Right renal pelvis (tissue), 4 donors: ENCODE measurements around the gene PLA1A. TPM values are rescaled to one million over a fixed set of nuclear protein-coding genes. Genes with fewer than 3 reads are reported as not detected.
A peak's percentile ranks its signal among the peaks of the same experiment; 100 is the strongest.
"Not testable (repeated sequence)": the region's sequence is repeated elsewhere in the genome, so short reads cannot be mapped to it uniquely, and the experiment has no call there.

Experiments
- DNase-seq, 4 donors: peaks; one replicate each; pipeline ENCODE4 v3.0.0-alpha.2; 2013; ENCODE audit warnings: low read depth in 4 of 4, low spot score in 3 of 4, missing footprints in 1 of 4
- polyA plus RNA-seq, 4 donors: library from polyadenylated mRNA; unstranded; fragments of 120-200 nt; gene quantifications; one replicate each; pipeline ENCODE4 v1.2.1, GENCODE V29; 2013; ENCODE audit not compliant: insufficient read length in 4 of 4

The PLA1A gene, protein sequence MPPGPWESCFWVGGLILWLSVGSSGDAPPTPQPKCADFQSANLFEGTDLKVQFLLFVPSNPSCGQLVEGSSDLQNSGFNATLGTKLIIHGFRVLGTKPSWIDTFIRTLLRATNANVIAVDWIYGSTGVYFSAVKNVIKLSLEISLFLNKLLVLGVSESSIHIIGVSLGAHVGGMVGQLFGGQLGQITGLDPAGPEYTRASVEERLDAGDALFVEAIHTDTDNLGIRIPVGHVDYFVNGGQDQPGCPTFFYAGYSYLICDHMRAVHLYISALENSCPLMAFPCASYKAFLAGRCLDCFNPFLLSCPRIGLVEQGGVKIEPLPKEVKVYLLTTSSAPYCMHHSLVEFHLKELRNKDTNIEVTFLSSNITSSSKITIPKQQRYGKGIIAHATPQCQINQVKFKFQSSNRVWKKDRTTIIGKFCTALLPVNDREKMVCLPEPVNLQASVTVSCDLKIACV
- 1 to 10 TPM; 6.3 to 8.2 (median 7.7) TPM for polyA plus RNA-seq

DNA sequence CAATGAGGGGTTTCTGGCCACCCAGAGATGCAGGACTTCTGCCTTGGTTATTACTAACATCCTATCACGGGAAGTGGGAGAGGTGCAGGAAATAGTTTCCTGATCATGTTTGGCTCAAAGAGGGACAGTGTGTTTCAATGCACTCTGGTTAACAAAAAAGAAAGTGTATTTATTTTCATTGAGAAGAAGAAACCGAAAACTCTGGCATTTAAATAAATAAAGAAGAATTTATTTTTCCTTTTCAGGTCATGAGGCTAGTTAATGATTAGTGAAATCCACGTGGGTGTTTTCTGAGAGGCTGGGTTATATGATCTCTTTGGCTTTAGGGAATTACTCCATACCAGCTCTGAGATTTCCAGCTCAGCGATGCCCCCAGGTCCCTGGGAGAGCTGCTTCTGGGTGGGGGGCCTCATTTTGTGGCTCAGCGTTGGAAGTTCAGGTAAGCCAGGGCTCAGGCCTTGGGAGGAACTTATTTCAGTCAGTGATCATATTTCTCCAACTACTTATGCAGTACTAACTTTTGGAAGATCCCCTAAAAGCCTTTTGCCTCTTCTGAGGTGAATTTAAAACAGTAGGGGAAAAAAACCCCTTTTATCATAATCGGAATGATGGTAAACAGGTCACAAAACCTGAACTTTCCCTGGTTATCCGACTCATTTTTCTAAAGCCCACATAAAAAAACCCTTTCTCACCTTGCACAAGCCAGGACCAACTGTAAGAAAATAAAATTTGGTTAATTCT is at the start of gene PLA1A:
PLA1A (plus strand) TSS at position 338 of the 741 bp plus-strand sequence; CDS start at position 367, 29 bp downstream.
- peak; percentile 20 to 52 (median 34) for DNase-seq

DNA sequence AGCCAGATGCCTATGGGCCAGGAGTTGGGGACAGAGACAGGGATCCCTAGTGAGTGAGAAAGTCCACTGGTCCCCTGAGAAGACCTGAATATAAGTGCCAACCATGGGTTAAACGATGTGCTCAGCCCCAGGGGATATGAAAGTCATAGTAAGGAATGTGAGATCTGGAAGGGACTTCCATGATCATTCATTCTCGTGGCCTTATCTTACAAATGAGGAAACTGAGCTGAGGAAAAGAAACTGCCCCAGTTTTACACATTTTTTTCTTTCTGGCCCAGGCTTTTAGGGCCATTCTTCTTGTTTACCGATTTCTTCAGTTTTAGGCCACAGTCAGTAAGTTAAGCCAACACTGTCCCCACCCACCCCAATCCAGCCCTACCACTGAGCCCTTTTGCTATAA is 49.3 kb upstream of the PLA1A start:
- no peak for DNase-seq

DNA sequence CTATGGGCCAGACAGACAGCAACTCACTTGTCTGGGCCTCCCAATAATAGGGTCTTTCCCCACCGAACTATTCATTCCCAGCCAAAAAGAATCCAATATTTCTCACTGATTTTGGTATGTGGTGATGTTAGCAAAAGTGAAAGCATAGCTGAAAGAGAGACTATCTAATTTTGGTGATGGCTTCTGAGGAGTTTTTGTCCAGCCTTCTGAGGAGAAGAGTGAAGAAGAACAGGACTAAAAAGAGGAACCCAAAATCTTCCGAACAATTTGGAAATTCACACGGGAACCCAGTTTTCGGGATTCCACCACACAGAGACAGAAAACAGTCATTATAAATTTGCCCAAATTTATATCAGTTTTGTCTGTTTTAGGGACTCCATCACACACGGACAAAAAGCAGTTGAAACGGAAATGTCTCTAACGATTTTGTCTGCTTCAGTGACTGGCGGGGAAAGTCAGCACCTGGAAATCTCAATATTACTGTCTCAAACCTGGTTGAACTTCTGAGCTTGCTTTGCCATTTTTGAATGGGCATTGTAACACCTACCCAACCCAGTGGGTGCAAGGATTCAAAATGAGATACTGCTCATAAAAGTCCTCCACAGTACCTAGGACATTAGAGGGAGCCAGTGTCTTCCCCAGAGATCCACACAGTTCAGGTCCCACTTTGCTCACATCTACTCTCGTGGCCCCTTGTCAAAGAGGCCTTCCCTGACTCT is 47.3 kb upstream of the PLA1A start:
- no peak for DNase-seq

DNA sequence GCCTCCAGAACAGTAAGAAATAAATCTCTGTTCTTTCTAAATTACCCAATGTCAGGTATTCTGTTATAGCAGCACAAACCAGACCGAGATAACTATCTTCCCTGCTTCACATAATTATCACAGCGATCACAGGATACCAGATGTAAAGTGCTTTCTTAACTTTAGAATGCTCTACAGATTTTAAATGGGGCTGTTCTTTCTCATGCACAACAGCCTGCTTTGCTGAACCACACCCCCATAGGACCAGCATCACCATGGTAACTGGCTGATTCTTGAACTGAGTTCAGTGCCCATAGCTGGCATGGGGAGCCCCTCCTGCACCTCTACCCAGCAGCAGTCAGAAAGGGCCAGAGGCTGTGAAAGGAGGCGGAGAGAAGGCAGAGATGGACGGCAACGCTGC is 46.1 kb upstream of the PLA1A start:
- DNase-seq = no peak

DNA sequence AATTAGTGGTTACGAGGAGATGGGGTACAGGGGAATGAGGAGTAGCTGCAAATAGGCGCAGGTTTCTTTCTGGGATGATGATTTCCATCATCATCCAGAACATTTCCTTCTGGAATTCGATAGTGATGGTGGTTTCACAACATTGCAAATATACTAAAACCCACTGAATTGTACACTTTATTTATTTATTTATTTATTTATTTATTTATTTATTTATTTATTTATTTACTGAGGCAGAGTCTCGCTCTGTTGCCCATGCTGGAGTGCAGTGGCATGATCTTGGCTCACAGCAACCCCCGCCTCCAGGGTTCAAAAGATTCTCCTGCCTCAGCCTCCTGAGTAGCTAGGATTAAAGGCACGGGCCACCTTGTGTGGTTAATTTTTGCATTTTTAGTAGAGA is 44.8 kb upstream of the PLA1A start:
- not testable (repeated sequence) for DNase-seq

DNA sequence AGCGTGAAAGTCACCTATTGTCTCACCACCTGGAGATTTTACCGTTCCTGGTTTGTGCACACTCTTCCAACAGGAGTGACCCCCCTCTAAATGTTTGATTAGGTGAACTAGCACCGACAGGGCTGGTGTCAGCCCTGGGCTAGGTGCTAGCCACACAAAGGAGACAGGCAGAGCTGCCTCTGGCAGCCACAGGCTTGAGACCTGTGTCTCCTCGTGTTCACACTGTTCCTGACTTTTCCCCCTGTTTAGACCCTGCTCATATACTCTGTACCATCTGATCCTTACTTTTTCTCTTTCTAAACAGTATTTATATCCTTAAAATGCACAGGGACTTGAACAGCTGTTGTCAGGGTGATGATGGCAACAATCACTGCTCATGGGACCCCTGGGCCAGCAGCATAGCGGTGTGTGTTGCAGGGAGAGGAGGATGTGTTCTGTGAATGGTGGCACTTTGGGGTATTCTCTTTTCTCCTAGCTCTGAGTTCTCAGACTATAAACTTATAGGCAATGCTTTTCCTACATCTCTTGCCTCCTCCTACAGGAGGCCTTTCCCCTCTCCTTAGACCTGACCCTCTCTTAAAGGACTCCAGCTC is 43.8 kb upstream of the PLA1A start:
- no peak for DNase-seq

DNA sequence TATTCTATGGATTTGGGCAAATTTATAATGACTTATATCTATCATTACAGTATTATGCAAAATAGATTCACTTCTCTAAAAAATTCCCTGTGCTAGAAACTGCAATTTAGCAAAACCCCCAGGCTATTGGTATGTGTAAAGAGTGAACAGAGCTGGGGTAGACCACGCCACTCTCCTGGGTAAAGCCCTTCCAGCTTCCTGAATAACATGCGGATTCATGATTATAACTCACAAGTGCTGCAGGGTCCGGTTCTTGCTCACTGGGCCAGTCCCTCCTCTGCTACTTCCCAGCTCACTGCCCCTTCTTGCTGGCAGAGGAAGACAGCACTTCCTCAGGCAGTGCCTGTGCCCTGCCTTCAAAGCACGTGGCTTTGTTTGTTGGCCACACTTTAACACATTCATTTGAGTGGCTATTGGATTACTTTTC is 42.4 kb upstream of the PLA1A start:
- no peak for DNase-seq

DNA sequence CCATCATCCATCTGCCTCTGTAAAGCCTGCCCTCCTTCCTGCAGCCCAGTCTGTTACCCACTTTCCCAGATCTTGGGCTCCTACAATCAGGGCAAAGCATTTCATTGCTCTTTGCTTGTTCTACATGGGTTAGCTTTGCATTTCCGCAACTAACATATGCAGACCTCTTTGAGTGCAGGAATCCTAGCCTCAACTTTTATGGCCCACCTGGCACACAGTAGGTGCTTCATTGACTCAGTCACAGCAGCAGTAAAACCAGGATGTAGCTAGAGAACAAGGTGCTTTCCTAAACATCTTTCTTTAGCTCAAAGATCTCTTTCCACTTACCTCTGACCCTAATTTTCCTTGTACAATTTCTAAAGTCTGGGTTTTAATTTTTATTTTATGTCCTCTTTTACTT is 41.8 kb upstream of the PLA1A start:
- no peak for DNase-seq

DNA sequence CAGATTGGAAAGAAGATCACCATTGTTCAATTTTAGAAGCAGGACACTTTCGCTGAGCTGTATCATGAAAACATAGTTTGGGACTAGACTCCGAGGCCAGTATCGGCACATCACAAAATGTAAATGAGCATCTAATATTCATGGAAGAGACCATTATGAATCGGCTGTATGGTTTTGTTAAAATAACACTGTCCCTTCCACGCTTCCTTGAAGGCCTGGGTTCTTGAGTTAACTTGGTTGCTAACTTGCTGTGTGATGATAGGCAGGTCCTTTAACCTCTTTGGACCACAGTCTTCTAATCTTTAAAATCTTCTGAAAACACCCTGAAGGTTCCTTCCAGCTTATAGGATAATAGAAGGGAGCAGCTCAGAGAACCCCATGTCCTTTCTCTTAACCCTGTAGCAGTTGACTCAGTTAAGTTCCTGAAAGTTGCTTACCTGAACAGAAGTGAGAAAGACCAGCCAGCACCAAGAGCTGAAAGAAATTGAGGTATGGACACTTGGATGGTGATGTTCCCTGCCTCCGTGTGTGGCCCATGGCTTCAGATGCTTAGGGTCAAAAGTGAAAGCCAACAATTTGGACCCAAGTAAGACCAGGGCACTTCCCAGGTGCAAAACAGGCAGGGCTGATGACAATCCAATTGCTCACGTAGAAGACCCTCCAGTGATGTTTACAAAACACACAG is 40.4 kb upstream of the PLA1A start:
- no peak for DNase-seq

DNA sequence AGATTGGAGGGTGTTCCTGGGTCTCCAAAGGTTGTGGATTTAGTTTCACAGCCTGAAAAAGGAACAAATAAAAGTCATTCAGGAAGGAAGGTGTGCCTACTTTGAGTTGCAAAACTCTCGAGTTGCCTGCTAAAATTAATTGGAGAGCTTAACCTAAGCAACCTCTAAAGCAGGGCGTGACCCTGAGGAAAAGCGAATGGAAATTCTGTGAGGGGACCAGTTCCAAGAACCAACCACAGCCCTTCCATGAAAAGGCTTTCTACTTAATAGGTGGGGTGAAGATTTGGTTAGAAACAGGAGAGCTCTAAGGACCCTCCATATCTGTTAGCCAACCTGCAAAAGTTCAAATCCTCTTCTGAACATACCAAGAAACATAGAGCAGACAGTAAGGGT is 39.8 kb upstream of the PLA1A start:
- no peak for DNase-seq

DNA sequence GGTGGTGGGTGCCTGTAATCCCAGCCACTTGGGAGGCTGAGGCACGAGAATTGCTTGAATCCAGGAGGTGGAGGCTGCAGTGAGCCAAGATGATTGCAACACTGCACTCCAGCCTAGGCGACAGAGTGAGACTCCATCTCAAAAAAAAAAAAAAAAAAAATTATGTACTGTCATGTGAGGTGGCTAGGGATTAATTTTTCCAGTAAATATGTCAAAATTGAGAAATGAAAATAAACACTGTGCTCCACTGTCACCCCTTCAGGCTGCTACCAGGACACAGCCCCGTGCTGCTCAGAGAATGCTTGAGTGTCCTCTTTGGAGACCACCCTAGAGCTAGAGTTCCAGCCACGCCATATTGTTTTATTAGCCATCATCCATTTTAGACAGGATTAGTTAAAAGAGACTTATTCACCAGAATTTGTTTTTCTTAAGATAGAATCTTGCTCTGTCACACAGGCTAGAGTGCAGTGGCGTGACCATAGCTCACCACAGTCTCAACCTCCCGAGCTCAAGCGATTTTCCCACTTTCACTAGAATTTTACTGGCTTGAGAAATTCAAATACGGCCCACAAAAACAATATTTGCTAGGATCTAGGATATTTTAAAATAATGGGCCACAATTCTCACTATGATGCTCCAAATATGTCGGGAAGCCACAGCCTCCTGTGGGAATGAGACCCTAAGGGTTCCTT is 38.9 kb upstream of the PLA1A start:
- no peak for DNase-seq

DNA sequence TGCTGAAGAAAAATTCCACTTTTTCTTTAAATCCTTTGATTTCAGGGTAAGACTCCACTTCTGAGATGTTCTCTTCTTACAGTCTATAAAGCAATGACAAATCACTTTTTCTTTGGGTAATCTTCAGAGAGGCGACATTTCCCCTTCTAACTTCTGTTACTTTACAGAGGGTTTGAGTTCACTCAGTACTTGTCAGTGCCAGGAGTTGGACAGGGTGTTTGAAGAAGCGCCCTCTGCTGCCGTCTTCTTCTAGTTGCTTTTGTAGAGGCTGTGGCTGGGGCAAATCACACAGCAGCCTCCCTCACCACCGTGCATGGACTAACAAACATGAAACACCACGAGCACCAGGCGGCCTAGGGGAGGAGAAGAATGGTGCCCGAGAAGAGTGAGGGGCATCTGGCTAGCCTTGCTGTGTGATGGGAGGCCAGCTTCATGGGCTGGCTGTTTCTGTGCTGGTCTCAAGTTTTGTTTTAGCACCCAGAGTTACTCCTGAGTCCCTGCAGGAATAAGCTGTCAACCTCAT is 38.2 kb upstream of the PLA1A start, which contains the start of gene CD80:
CD80 (minus strand) TSS at position 174 of the 523 bp plus-strand sequence. CDS start 1,886 bp downstream, outside the sequence.
- no peak for DNase-seq

DNA sequence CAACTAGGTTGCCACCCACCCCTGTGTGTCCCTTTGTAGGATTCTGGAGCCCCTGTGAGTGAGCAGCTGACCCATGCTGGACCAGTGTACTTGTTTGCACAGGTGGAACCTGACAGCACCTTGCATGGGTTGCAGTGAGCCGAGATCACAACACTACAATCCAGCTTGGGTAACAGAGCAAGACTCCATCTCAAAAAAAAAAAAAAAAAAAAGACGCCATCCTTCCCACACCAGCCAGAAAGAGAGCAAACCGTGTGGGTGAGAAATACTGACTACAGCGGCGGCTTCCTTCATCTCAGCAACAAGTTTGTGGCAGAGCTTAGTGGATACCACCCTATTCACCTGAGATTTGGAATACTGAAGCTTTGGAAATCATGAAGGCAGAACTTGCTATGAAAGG is 37.5 kb upstream of the PLA1A start:
- DNase-seq = no peak

DNA sequence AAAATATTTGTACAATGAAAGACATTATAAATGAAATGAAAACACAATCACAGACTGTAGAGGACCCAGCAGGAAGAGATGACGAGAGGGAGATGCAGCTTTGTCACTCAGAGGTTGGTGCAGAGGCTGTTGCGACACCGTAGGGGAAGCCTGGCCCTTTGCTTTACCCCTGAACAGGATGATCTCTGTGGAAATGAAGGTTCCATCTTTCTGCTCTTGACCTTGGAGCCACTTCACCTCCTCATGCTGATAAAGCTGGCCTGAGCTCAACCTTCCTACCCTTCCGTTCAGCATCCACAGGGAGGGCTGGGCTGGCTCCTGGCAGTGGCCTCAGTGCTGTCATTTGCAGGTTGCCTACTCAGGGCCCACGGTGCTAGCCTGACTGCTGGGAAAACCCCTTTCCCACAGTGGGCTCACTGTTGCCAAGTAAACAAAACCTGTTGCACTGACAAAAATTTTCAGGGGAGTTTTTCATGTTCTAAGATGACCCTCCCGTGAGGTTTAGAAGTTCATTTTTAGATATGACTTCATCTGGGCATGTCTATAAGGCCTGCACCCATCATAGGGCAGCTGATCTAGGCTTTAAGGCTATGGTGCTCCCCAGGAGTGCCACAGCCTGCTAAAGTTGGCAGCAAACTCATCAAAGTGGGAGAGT is 35.3 kb upstream of the PLA1A start:
- no peak for DNase-seq

DNA sequence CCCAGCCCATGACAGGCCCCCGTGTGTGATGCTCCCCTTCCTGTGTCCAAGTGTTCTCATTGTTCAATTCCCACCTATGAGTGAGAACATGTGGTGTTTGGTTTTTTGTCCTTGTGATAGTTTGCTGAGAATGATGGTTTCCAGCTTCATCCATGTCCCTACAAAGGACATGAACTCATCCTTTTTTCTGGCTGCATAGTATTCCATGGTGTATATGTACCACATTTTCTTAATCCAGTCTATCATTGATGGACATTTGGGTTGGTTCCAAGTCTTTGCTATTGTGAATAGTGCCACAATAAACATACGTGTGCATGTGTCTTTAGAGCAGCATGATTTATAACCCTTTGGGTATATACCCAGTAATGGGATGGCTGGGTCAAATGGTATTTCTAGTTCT is 34.4 kb upstream of the PLA1A start:
- not testable (repeated sequence) for DNase-seq

DNA sequence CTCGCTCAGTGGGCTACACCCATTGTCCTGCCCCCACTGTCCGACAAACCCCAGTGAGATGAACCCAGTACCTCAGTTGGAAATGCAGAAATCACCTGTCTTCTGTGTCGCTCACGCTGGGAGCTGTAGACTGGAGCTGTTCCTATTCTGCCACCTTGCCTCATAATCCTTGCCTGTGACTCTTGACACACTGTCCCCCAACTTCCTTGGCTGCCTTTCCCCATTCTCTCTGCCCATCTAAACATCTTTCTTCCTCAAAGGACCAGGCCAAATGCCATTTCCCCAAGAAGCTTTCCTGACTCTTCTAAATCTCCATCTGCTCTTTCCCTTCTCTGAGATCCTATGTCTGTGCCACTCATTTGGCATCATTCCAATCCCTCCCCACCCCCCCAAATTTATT is 28.5 kb upstream of the PLA1A start:
- no peak for DNase-seq

DNA sequence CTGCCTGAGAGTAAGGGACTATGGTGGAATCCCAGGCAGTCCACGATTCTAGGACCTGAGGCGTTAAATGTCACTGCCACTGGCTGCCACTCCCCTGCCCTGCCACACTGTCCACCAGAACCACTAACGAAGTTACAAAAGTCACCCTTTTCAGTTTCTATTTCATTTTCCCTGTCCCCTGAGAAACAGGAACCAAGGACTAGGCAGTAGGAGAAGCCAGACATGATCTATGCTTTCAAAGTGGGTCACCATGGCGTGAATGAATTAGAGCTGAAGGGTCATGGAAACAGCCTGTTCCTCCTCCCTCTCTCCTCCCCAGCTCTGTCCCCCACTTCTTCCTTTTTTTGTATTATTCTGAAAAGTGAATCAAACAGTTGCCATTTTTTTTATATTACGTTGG is 27.5 kb upstream of the PLA1A start:
- DNase-seq = no peak

DNA sequence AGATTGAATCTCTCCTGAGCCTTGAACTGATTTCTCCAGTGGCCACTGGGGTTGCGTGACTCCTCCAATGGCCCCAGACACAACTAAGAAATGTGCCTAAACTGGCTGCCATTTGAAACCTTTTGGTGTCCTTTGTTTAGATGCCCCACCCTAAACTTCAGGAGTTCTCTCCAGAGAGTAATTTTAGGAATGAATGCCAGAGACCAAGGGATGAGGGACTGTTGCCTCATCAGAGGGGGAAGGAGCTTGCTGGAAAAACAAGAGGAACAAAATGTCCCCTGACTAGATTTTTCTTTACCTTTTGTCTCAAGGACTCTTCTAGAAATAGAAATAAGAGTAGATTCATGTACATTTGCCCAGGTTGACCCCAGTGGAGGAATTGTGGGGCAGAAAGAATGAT is 26.5 kb upstream of the PLA1A start:
- DNase-seq = no peak

DNA sequence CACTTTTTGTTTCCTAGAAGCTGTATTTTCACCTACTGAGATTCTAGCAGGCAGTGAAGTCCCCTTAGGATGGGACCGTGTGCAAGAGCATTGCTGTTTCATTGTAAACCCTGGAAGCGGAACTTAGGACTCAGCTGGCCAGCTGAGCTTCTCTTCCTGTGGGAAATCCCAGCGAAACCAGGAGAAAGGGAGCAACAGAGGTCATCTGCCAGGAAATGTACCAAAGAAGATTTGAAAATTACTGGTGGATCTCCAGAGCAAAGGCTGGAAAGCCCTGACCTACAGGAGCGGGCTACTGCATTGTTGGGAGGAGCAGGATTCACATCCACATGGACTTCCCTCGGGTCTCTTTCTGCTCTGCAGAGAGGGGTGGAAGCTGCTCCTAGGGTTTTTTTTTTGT is 26.0 kb upstream of the PLA1A start:
- no peak for DNase-seq
